Measurements from ENCODE around the gene MAMDC2.

MAMDC2 gene

DNA sequence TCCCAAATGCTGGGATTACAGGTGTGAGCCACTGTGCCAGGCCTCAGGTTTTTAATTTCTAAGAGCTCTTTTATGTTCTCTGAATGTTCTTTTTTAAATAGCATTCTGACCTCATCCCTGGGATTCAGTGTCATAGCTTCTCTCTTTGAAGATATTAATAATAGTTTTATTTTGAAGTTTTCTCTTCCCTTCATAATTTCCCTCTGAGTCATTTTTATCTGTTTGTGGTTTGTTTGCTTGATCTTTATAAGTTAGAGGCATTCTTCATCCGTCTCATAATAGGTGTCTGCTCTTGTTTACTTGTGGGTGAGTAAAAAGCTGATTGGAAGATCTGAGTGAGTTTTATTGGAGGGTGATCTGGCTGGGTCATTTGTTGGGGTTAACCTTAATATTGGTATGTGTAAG is 12.5 kb upstream of the MAMDC2 start:
- TF ChIP-seq FOXP2 (optimal IDR thresholded peaks at IDR 0.05; ENCODE audit: borderline replicate concordance, extremely low read depth, extremely low read length, insufficient read depth) (no peak), POLR2AphosphoS5 (IDR thresholded peaks at IDR 0.05; ENCODE audit: low read depth, low read length) (no peak), SIN3A (IDR thresholded peaks at IDR 0.05; ENCODE audit: borderline replicate concordance, insufficient read depth, low read length) (no peak), TAF1 (IDR thresholded peaks at IDR 0.05; ENCODE audit: borderline replicate concordance, insufficient read depth, low read length) (no peak)
- TF ChIP-seq, protein P1, sequence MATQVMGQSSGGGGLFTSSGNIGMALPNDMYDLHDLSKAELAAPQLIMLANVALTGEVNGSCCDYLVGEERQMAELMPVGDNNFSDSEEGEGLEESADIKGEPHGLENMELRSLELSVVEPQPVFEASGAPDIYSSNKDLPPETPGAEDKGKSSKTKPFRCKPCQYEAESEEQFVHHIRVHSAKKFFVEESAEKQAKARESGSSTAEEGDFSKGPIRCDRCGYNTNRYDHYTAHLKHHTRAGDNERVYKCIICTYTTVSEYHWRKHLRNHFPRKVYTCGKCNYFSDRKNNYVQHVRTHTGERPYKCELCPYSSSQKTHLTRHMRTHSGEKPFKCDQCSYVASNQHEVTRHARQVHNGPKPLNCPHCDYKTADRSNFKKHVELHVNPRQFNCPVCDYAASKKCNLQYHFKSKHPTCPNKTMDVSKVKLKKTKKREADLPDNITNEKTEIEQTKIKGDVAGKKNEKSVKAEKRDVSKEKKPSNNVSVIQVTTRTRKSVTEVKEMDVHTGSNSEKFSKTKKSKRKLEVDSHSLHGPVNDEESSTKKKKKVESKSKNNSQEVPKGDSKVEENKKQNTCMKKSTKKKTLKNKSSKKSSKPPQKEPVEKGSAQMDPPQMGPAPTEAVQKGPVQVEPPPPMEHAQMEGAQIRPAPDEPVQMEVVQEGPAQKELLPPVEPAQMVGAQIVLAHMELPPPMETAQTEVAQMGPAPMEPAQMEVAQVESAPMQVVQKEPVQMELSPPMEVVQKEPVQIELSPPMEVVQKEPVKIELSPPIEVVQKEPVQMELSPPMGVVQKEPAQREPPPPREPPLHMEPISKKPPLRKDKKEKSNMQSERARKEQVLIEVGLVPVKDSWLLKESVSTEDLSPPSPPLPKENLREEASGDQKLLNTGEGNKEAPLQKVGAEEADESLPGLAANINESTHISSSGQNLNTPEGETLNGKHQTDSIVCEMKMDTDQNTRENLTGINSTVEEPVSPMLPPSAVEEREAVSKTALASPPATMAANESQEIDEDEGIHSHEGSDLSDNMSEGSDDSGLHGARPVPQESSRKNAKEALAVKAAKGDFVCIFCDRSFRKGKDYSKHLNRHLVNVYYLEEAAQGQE (IDR thresholded peaks at IDR 0.05; ENCODE audit: insufficient read depth in 1 of 2, low read depth in 2 of 2, low read length in 2 of 2), result no peak

DNA sequence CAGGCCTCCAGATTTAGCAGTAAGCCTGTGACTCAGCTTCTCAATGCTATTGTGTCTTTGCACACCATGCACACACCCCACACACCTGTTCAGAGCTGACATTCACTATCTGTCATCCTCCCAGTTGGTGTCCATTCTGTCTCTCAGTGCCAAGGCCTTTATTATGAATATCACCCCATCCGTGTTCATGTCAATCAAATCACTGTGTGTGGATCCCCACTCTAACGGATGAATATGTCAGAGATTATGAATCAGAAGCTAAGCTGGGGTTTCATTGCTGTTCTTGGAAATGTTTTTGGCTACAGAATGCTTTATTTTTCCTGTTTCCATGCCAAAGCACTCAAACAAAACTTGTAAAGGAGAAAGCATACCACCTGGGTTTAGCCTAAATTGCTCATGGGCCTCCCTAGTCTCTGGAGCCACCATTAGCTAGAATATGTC is 9.4 kb upstream of the MAMDC2 start:
- TF ChIP-seq, protein P1 (IDR thresholded peaks at IDR 0.05; ENCODE audit: insufficient read depth in 1 of 2, low read depth in 2 of 2, low read length in 2 of 2), result no peak
- TF ChIP-seq SIN3A (IDR thresholded peaks at IDR 0.05; ENCODE audit: borderline replicate concordance, insufficient read depth, low read length) (no peak), POLR2AphosphoS5 (IDR thresholded peaks at IDR 0.05; ENCODE audit: low read depth, low read length) (no peak), FOXP2 (optimal IDR thresholded peaks at IDR 0.05; ENCODE audit: borderline replicate concordance, extremely low read depth, extremely low read length, insufficient read depth) (no peak), TAF1 (IDR thresholded peaks at IDR 0.05; ENCODE audit: borderline replicate concordance, insufficient read depth, low read length) (no peak)

DNA sequence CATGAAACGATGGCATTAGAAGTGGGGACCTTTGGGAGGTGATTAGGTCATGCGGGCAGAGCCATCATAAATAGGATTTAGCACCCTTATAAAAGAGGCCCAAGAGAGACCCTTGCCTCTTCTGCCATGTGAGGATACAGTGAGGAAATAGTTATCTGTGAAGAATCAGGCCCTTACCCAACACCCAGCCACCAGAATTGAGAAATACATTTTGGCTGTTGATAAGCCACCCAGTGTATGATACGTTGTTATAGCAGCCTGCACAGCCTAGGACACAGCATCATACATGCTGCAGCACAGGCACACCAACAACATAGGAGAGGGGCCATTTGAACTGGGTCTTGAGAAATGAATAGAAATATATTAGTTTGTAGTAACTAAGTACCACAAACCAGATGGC is 8.0 kb upstream of the MAMDC2 start:
- TF ChIP-seq TAF1 (IDR thresholded peaks at IDR 0.05; ENCODE audit: borderline replicate concordance, insufficient read depth, low read length) (no peak), POLR2AphosphoS5 (IDR thresholded peaks at IDR 0.05; ENCODE audit: low read depth, low read length) (no peak), SIN3A (IDR thresholded peaks at IDR 0.05; ENCODE audit: borderline replicate concordance, insufficient read depth, low read length) (no peak), FOXP2 (optimal IDR thresholded peaks at IDR 0.05; ENCODE audit: borderline replicate concordance, extremely low read depth, extremely low read length, insufficient read depth) (no peak)
- TF ChIP-seq, protein P1 (IDR thresholded peaks at IDR 0.05; ENCODE audit: insufficient read depth in 1 of 2, low read depth in 2 of 2, low read length in 2 of 2), result no peak

DNA sequence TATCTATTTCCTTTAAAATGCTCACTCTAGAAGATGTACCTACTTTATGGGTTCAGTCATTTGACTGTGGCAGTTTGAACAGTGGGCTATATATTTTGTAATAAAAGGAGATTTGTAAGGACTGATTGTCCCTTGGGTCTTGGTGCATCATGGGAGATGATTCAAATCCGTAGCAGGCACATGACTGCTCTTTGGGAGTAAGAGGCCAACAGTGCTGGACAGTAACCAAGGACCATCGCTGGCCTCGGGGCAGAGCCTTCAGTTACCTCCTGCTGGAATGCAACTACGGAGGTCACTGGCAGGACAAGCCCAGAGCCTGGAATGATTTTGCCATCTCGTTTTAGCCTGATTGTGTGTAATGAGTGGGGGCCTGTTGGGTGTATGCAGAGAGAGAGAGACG is 7.0 kb upstream of the MAMDC2 start:
- TF ChIP-seq POLR2AphosphoS5 (IDR thresholded peaks at IDR 0.05; ENCODE audit: low read depth, low read length) (no peak), SIN3A (IDR thresholded peaks at IDR 0.05; ENCODE audit: borderline replicate concordance, insufficient read depth, low read length) (no peak), FOXP2 (optimal IDR thresholded peaks at IDR 0.05; ENCODE audit: borderline replicate concordance, extremely low read depth, extremely low read length, insufficient read depth) (no peak), TAF1 (IDR thresholded peaks at IDR 0.05; ENCODE audit: borderline replicate concordance, insufficient read depth, low read length) (no peak)
- TF ChIP-seq, protein P1 (IDR thresholded peaks at IDR 0.05; ENCODE audit: insufficient read depth in 1 of 2, low read depth in 2 of 2, low read length in 2 of 2), result peak; percentile 61 to 78

Data from PFSK-1 (cell line).